GM11168 (cell line): ENCODE data around the gene ADCK2.
"Not testable (repeated sequence)": the region's sequence is repeated elsewhere in the genome, so short reads cannot be mapped to it uniquely, and the experiment has no call there.

ENCODE experiments used
- in situ Hi-C: fragments of 300-500 bp; cut with MboI; formaldehyde crosslinking; loops from one replicate; pipeline ENCODE4 v1.12.0; 2022; ENCODE audit warnings: low sequenced_read_pairs; ENCODE audit not compliant: unreplicated experiment

ADCK2 gene

DNA sequence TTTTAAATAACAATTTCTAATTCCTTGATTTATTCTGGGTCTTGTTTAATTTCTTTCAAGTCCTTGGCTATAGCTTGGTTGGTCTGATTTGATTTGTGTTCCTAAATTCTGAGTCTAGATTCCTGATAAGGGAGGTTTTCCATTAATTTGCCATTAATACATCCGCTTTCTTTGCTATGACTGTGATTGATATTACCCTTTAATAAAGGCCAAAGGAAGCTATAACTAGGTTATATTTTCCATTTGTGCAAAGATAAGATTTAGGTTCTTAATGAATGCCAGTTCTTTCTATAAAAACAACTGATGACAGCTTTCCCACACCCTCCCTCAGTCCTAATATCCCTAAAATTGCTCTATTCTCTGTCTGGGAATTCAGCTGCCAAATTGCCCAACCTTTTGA, 52.0 kb downstream of the ADCK2 start:
- in situ Hi-C loops = no loop called here

DNA sequence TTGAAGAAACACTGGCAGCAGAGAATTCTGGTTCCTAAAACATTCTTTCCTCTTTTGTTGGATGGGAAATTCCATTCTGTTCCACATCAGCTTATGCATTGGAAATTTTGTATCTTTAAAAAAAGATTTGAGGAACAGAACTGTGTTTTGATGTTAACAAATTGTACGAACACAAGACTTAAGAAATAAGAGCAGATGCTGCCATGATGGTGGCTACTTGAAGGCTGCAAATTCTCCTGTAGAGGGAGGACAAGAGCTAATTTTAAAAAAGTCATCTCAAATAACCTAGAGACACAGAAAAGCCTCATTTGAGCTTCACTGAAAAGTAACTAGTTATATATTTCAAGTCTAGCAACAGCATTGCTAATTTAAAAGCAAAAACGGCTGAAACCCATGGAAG, 53.5 kb downstream of the ADCK2 start:
- in situ Hi-C loops = no loop called here

DNA sequence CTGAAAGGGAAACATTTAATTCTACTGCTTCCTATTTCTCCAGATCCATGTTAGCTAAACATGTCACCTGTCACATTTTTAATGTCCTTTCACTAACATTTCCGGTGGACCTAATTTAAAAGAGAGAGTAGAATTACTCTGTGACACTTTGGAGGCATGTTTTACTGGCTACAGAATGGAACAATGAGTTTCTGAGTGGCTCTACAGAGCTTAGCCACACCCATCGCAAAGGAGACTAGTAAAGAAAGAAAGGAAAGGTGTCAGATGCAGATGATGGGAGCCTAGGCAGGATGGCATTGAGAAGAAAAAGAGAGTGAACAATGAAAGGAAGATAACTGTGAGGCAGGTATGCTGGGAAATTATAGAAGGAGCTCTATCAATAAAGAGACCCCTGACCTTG, 59.7 kb downstream of the ADCK2 start:
- in situ Hi-C loops = no loop called here

DNA sequence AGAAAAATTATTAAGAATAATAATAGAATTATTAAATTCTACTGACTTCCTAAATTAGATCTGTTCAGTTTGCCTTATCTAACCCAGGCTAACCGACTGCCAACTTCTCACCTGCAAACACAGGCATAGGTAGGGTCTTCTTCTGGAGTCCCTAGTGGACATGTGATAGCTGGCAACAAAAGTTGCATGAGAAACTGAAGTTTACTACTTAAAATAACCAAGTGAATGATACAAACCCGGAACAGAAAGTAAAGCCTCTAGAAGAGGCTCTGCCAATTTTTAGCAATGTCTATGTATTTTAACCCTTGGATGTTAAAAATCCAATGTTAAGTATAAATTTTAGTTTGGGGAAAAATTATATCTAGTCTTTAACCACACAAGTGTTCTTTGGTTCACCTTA, 61.4 kb downstream of the ADCK2 start:
- in situ Hi-C loops = no loop called here

DNA sequence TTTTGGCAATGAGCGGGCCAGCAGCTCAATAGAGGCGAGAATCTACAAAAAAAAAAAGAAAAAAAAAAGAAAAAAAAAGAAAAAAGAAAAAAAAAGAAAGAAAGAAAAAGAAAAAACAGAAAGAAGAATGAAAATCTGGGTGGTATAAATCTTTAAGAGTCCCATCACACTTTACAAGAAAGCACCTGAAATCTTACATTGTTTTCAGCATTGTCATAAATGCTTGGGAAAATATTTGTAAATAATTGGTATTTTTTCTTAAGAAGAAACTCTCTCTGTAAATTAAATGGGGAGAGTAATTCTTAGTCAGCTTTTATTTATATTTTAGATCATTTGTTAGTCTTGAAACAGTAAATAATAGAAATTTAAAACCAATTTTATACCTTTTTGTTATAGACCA, 62.0 kb downstream of the ADCK2 start:
- in situ Hi-C loops = no loop called here

DNA sequence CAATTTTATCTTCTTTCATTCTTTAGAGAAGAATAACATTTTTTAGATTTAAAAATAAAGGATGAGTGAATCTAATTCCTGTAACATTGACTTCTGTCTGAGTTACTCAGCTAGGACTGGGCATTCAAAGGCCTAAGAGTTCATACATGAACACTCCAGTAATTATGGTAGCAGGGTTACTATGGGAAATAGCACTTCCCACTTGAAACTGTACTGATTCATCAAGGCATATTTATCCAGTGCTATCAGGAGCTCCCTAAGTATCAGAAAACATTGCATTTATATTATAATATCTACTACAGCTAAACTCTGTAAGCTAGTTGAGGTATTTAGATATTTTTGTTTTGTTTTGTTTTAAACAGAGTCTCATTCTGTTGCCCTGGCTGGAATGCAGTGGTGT, 65.5 kb downstream of the ADCK2 start:
- in situ Hi-C loops = no loop called here

DNA sequence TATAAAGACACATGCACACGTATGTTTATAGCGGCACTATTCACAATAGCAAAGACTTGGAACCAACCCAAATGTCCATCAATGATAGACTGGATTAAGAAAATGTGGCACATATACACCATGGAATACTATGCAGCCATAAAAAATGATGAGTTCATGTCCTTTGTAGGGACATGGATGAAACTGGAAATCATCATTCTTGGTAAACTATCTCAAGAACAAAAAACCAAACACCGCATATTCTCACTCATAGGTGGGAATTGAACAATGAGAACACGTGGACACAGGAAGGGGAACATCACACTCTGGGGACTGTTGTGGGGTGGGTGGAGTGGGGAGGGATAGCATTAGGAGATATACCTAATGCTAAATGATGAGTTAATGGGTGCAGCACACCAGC, 70.5 kb downstream of the ADCK2 start:
- in situ Hi-C loops = not testable (repeated sequence)

DNA sequence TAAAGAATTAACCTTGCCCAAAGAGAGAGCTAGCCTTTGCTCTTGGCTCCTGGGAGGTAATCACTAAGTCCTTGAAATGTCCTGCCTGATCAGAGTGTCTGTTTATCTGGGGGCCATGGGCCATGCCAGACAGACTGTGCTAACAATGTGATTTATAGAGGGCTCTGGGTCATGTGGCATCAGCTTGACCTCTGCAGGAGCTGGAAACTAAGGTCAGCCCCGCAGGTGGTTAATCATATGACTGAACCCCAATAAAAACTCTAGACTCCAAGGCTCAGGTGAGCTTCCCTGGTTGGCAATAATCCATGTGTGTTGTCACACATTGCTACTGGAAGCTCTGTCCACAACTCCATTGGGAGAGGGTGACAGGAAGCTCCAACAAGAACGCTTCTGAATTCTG, 71.3 kb downstream of the ADCK2 start:
- in situ Hi-C loops = no loop called here
